Measurements from ENCODE around the gene SLIT1. TPM values are rescaled to one million over a fixed set of nuclear protein-coding genes. Genes with fewer than 3 reads are reported as not detected.

The SLIT1 gene
- total RNA-seq, 1 experiment from 2014 or later, result 1.0 TPM

- Histone ChIP-seq H2AFZ (ENCODE audit: low read length) (no peak overlapping the region), H3K9ac (ENCODE audit: low read length) (no peak overlapping the region), H3K9me2 (replicated peaks; ENCODE audit: insufficient read depth, low read length) (no peaks in the 10 kb centered on the region), H3K4me2 (ENCODE audit: low read depth, low read length, poor library complexity, severe bottlenecking) (no peak overlapping the region), H3K4me3 (ENCODE audit: low read length) (no peak overlapping the region), H3K27me3 (ENCODE audit: low read length) (no peaks in the 10 kb centered on the region), H3K36me3 (ENCODE audit: insufficient read depth, low read length) (no peaks in the 10 kb centered on the region; the same call in 1 of the 2 replicates), H4K20me1 (ENCODE audit: insufficient read depth, low read depth, low read length) (no peaks in the 10 kb centered on the region), H3K27ac (ENCODE audit: low read length) (no peak overlapping the region), H3K4me1 (ENCODE audit: low read length) (peaks cover 22% of the 10 kb centered on the region), H3K79me2 (ENCODE audit: low read length) (peaks cover 4% of the 10 kb centered on the region; the same call in 1 of the 2 replicates), H3K9me3 (ENCODE audit: low read length) (no peaks in the 10 kb centered on the region)
- no peak for DNase-seq
These were observed 217.9 kb downstream of the SLIT1 start for GRCh38 chr10:96967847-96968246.

- Histone ChIP-seq H3K4me1 (ENCODE audit: low read length) (0 out of 2 replicates have a peak, but pooled peaks cover 3% of the 10 kb centered on the region), H3K79me2 (ENCODE audit: low read length) (peaks cover 10% of the 10 kb centered on the region), H3K4me3 (ENCODE audit: low read length) (no peak overlapping the region), H3K4me2 (ENCODE audit: low read depth, low read length, poor library complexity, severe bottlenecking) (no peak overlapping the region), H2AFZ (ENCODE audit: low read length) (no peak overlapping the region), H4K20me1 (ENCODE audit: insufficient read depth, low read depth, low read length) (no peaks in the 10 kb centered on the region), H3K9me3 (ENCODE audit: low read length) (no peaks in the 10 kb centered on the region), H3K27ac (ENCODE audit: low read length) (no peak overlapping the region), H3K9me2 (replicated peaks; ENCODE audit: insufficient read depth, low read length) (no peaks in the 10 kb centered on the region), H3K27me3 (ENCODE audit: low read length) (no peaks in the 10 kb centered on the region), H3K36me3 (ENCODE audit: insufficient read depth, low read length) (no peaks in the 10 kb centered on the region; the same call in 1 of the 2 replicates), H3K9ac (ENCODE audit: low read length) (no peak overlapping the region)
- no peak for DNase-seq
These were observed 221.6 kb downstream of the SLIT1 start for GRCh38 chr10:96964131-96964530.

GRCh38 chr10:96960872-96961271 lies 224.9 kb downstream of the SLIT1 start:
- Histone ChIP-seq H3K27me3 (ENCODE audit: low read length) (no peaks in the 10 kb centered on the region), H3K4me1 (ENCODE audit: low read length) (peaks cover 6% of the 10 kb centered on the region), H3K9me2 (replicated peaks; ENCODE audit: insufficient read depth, low read length) (no peaks in the 10 kb centered on the region), H2AFZ (ENCODE audit: low read length) (no peak overlapping the region), H3K4me3 (ENCODE audit: low read length) (no peak overlapping the region), H3K4me2 (ENCODE audit: low read depth, low read length, poor library complexity, severe bottlenecking) (no peak overlapping the region), H3K27ac (ENCODE audit: low read length) (no peak overlapping the region), H4K20me1 (ENCODE audit: insufficient read depth, low read depth, low read length) (no peaks in the 10 kb centered on the region), H3K79me2 (ENCODE audit: low read length) (peaks cover 19% of the 10 kb centered on the region), H3K9me3 (ENCODE audit: low read length) (no peaks in the 10 kb centered on the region), H3K36me3 (ENCODE audit: insufficient read depth, low read length) (no peaks in the 10 kb centered on the region), H3K9ac (ENCODE audit: low read length) (no peak overlapping the region)
- no peak for DNase-seq

- Histone ChIP-seq H3K79me2 (ENCODE audit: low read length) (peaks cover 30% of the 10 kb centered on the region), H3K9me2 (replicated peaks; ENCODE audit: insufficient read depth, low read length) (no peaks in the 10 kb centered on the region), H3K4me1 (ENCODE audit: low read length) (peaks cover 10% of the 10 kb centered on the region), H4K20me1 (ENCODE audit: insufficient read depth, low read depth, low read length) (no peaks in the 10 kb centered on the region), H3K9me3 (ENCODE audit: low read length) (no peaks in the 10 kb centered on the region), H3K27me3 (ENCODE audit: low read length) (no peaks in the 10 kb centered on the region), H3K9ac (ENCODE audit: low read length) (no peak overlapping the region), H3K4me3 (ENCODE audit: low read length) (no peak overlapping the region), H3K27ac (ENCODE audit: low read length) (no peak overlapping the region), H2AFZ (ENCODE audit: low read length) (no peak overlapping the region), H3K4me2 (ENCODE audit: low read depth, low read length, poor library complexity, severe bottlenecking) (no peak overlapping the region), H3K36me3 (ENCODE audit: insufficient read depth, low read length) (peaks cover 5% of the 10 kb centered on the region; the same call in 1 of the 2 replicates)
- DNase-seq, result no peak
These were observed 226.0 kb downstream of the SLIT1 start for GRCh38 chr10:96959733-96960132.

- no peak overlapping the region for H2AFZ ChIP-seq (ENCODE audit: low read length)
- no peak overlapping the region for H3K27ac ChIP-seq (ENCODE audit: low read length)
- no peaks in the 10 kb centered on the region for H4K20me1 ChIP-seq (ENCODE audit: insufficient read depth, low read depth, low read length)
- no peak overlapping the region for H3K9ac ChIP-seq (ENCODE audit: low read length)
- H3K4me3 ChIP-seq (ENCODE audit: low read length), result no peak overlapping the region
- H3K4me1 ChIP-seq (ENCODE audit: low read length), result peaks cover 10% of the 10 kb centered on the region
- H3K4me2 ChIP-seq (ENCODE audit: low read depth, low read length, poor library complexity, severe bottlenecking), result no peak overlapping the region
- no peak for DNase-seq
- peaks cover 37% of the 10 kb centered on the region for H3K79me2 ChIP-seq (ENCODE audit: low read length)
- H3K9me3 ChIP-seq (ENCODE audit: low read length), result no peaks in the 10 kb centered on the region
- no peaks in the 10 kb centered on the region for H3K9me2 ChIP-seq (replicated peaks; ENCODE audit: insufficient read depth, low read length)
- H3K27me3 ChIP-seq (ENCODE audit: low read length), result no peaks in the 10 kb centered on the region
- H3K36me3 ChIP-seq (ENCODE audit: insufficient read depth, low read length), result peaks cover 9% of the 10 kb centered on the region
These were observed 227.7 kb downstream of the SLIT1 start for GRCh38 chr10:96958071-96958470.

GRCh38 chr10:96955794-96956193 lies 230.0 kb downstream of the SLIT1 start:
- no peaks in the 10 kb centered on the region for H4K20me1 ChIP-seq (ENCODE audit: insufficient read depth, low read depth, low read length)
- peaks cover 43% of the 10 kb centered on the region for H3K79me2 ChIP-seq (ENCODE audit: low read length)
- H3K9ac ChIP-seq (ENCODE audit: low read length), result no peak overlapping the region
- H3K4me2 ChIP-seq (ENCODE audit: low read depth, low read length, poor library complexity, severe bottlenecking), result no peak overlapping the region
- H3K27me3 ChIP-seq (ENCODE audit: low read length), result no peaks in the 10 kb centered on the region
- no peak overlapping the region for H3K27ac ChIP-seq (ENCODE audit: low read length)
- peaks cover 19% of the 10 kb centered on the region for H3K36me3 ChIP-seq (ENCODE audit: insufficient read depth, low read length)
- no peaks in the 10 kb centered on the region for H3K9me3 ChIP-seq (ENCODE audit: low read length)
- peaks cover 8% of the 10 kb centered on the region for H3K4me1 ChIP-seq (ENCODE audit: low read length)
- DNase-seq, result no peak
- H3K9me2 ChIP-seq (replicated peaks; ENCODE audit: insufficient read depth, low read length), result no peaks in the 10 kb centered on the region
- no peak overlapping the region for H2AFZ ChIP-seq (ENCODE audit: low read length)
- H3K4me3 ChIP-seq (ENCODE audit: low read length), result no peak overlapping the region

GRCh38 chr10:96951954-96952353 lies 233.8 kb downstream of the SLIT1 start:
- peaks cover 56% of the 10 kb centered on the region for H3K79me2 ChIP-seq (ENCODE audit: low read length)
- H3K36me3 ChIP-seq (ENCODE audit: insufficient read depth, low read length), result peaks cover 26% of the 10 kb centered on the region
- no peak overlapping the region for H2AFZ ChIP-seq (ENCODE audit: low read length)
- H4K20me1 ChIP-seq (ENCODE audit: insufficient read depth, low read depth, low read length), result no peaks in the 10 kb centered on the region
- no peak overlapping the region for H3K9ac ChIP-seq (ENCODE audit: low read length)
- peaks cover 7% of the 10 kb centered on the region for H3K4me1 ChIP-seq (ENCODE audit: low read length)
- DNase-seq, result no peak
- H3K27ac ChIP-seq (ENCODE audit: low read length), result no peak overlapping the region
- H3K9me3 ChIP-seq (ENCODE audit: low read length), result no peaks in the 10 kb centered on the region
- no peaks in the 10 kb centered on the region for H3K27me3 ChIP-seq (ENCODE audit: low read length)
- H3K4me3 ChIP-seq (ENCODE audit: low read length), result no peak overlapping the region
- H3K4me2 ChIP-seq (ENCODE audit: low read depth, low read length, poor library complexity, severe bottlenecking), result no peak overlapping the region
- no peaks in the 10 kb centered on the region for H3K9me2 ChIP-seq (replicated peaks; ENCODE audit: insufficient read depth, low read length)

GRCh38 chr10:96949039-96949683 lies 236.6 kb downstream of the SLIT1 start:
- H3K4me3 ChIP-seq (ENCODE audit: low read length), result no peak overlapping the region
- H3K4me1 ChIP-seq (ENCODE audit: low read length), result peaks cover 6% of the 10 kb centered on the region
- no peak overlapping the region for H3K9ac ChIP-seq (ENCODE audit: low read length)
- no peak overlapping the region for H3K27ac ChIP-seq (ENCODE audit: low read length)
- H4K20me1 ChIP-seq (ENCODE audit: insufficient read depth, low read depth, low read length), result no peaks in the 10 kb centered on the region
- H3K79me2 ChIP-seq (ENCODE audit: low read length), result peaks cover 58% of the 10 kb centered on the region
- H3K9me2 ChIP-seq (replicated peaks; ENCODE audit: insufficient read depth, low read length), result no peaks in the 10 kb centered on the region
- H3K27me3 ChIP-seq (ENCODE audit: low read length), result no peaks in the 10 kb centered on the region
- no peak overlapping the region for H2AFZ ChIP-seq (ENCODE audit: low read length)
- no peak overlapping the region for H3K4me2 ChIP-seq (ENCODE audit: low read depth, low read length, poor library complexity, severe bottlenecking)
- peaks cover 21% of the 10 kb centered on the region for H3K36me3 ChIP-seq (ENCODE audit: insufficient read depth, low read length)
- no peak for DNase-seq
- H3K9me3 ChIP-seq (ENCODE audit: low read length), result no peaks in the 10 kb centered on the region
